22Rv1 (cell line): ENCODE results near the gene QSOX1.

Experiments used
- ZFX ChIP-seq: fragments of 450-650 bp; IDR thresholded peaks from 2 replicates; pipeline ENCODE4 v1.6.1; 2017; ENCODE audit warnings: antibody characterized with exemption, borderline replicate concordance
- TF ChIP-seq, protein P1 (sequence below): fragments of 450-650 bp; IDR thresholded peaks from 2 replicates; pipeline ENCODE4 v1.5.1; 2017; ENCODE audit warnings: mild to moderate bottlenecking

DNA sequence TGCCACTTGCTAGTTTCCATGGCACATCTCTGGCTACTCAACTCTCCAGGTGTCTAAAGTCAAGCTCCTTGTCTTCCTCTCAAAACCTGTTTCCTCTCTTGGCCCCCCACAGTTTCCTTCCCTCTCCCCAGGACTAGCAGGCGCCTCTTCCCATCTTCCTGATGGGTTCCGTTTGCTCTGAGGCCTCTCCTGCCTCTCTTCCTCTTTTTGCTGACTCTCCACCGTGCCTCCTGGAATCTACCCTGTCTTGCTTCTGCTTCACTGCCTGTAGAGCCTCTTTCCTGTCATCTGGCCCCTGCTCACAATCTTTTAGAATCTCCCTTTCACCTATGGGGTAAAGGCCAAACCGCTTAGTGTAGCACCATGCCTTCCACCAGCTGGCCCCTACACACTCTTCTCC lies 53.6 kb downstream of the QSOX1 start:
- TF ChIP-seq, protein P1, sequence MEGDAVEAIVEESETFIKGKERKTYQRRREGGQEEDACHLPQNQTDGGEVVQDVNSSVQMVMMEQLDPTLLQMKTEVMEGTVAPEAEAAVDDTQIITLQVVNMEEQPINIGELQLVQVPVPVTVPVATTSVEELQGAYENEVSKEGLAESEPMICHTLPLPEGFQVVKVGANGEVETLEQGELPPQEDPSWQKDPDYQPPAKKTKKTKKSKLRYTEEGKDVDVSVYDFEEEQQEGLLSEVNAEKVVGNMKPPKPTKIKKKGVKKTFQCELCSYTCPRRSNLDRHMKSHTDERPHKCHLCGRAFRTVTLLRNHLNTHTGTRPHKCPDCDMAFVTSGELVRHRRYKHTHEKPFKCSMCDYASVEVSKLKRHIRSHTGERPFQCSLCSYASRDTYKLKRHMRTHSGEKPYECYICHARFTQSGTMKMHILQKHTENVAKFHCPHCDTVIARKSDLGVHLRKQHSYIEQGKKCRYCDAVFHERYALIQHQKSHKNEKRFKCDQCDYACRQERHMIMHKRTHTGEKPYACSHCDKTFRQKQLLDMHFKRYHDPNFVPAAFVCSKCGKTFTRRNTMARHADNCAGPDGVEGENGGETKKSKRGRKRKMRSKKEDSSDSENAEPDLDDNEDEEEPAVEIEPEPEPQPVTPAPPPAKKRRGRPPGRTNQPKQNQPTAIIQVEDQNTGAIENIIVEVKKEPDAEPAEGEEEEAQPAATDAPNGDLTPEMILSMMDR = no peak
- no peak for TF ChIP-seq ZFX
